ENCODE measurements around the gene LIMS1. TPM values are rescaled to one million over a fixed set of nuclear protein-coding genes. Genes with fewer than 3 reads are reported as not detected.

The LIMS1 gene
- total RNA-seq, 4 donors from 2014 or later: 147 to 308 (median 224) TPM

- no peaks in the 10 kb centered on the region for H3K9me3 ChIP-seq
- H3K27me3 ChIP-seq: no peaks in the 10 kb centered on the region
- DNase-seq (no peak), ATAC-seq (no peak)
- intact Hi-C loops (cut with DNase I; ENCODE audit: low total_unique reads) (no loop called here), in situ Hi-C loops (cut with MboI; ENCODE audit: low sequenced_read_pairs in 4 of 4) (no loop called here)
- H3K36me3 ChIP-seq: no peaks in the 10 kb centered on the region
- TF ChIP-seq CTCF (IDR thresholded peaks at IDR 0.05 in 4 of 5, conservative IDR thresholded peaks at IDR 0.05 in 1 of 5): no peak
- no peak for TF ChIP-seq POLR2A (IDR thresholded peaks at IDR 0.05)
- no peak overlapping the region for H3K27ac ChIP-seq
- H3K4me3 ChIP-seq: no peak overlapping the region
- H3K4me1 ChIP-seq: peaks cover 29 to 37% of the 10 kb centered on the region in 2 donors
Observed at GRCh38 chr2:108623616-108624015, 89.3 kb downstream of the LIMS1 start.

GRCh38 chr2:108625186-108625827 lies 91.0 kb downstream of the LIMS1 start:
- Histone ChIP-seq H3K36me3 (no peaks in the 10 kb centered on the region), H3K27me3 (no peaks in the 10 kb centered on the region), H3K27ac (no peak overlapping the region), H3K4me1 (peaks cover 29 to 34% of the 10 kb centered on the region in 2 donors), H3K9me3 (no peaks in the 10 kb centered on the region), H3K4me3 (no peak overlapping the region)
- DNase-seq: no peak
- in situ Hi-C loops (cut with MboI; ENCODE audit: low sequenced_read_pairs in 4 of 4) (no loop called here), intact Hi-C loops (cut with DNase I; ENCODE audit: low total_unique reads) (no loop called here)
- no peak for ATAC-seq
- TF ChIP-seq POLR2A (IDR thresholded peaks at IDR 0.05) (no peak), CTCF (IDR thresholded peaks at IDR 0.05 in 4 of 5, conservative IDR thresholded peaks at IDR 0.05 in 1 of 5) (no peak)

GRCh38 chr2:108625828-108626195 lies 91.5 kb downstream of the LIMS1 start:
- intact Hi-C loops (cut with DNase I; ENCODE audit: low total_unique reads): no loop called here
- H3K27me3 ChIP-seq: no peaks in the 10 kb centered on the region
- no peak overlapping the region for H3K4me3 ChIP-seq
- no peaks in the 10 kb centered on the region for H3K9me3 ChIP-seq
- in situ Hi-C loops (cut with MboI; ENCODE audit: low sequenced_read_pairs in 4 of 4): no loop called here
- H3K36me3 ChIP-seq: no peaks in the 10 kb centered on the region
- no peak overlapping the region for H3K27ac ChIP-seq
- DNase-seq (no peak), ATAC-seq (no peak)
- peaks cover 31 to 34% of the 10 kb centered on the region in 2 donors for H3K4me1 ChIP-seq
- TF ChIP-seq CTCF (IDR thresholded peaks at IDR 0.05 in 4 of 5, conservative IDR thresholded peaks at IDR 0.05 in 1 of 5) (no peak), POLR2A (IDR thresholded peaks at IDR 0.05) (no peak)

GRCh38 chr2:108626995-108627394 lies 92.7 kb downstream of the LIMS1 start:
- Histone ChIP-seq H3K27ac (no peak overlapping the region), H3K36me3 (no peaks in the 10 kb centered on the region), H3K4me1 (peaks cover 30 to 36% of the 10 kb centered on the region in 2 donors), H3K27me3 (no peaks in the 10 kb centered on the region), H3K4me3 (no peak overlapping the region), H3K9me3 (no peaks in the 10 kb centered on the region)
- TF ChIP-seq POLR2A (IDR thresholded peaks at IDR 0.05) (no peak), CTCF (IDR thresholded peaks at IDR 0.05 in 4 of 5, conservative IDR thresholded peaks at IDR 0.05 in 1 of 5) (no peak)
- ATAC-seq: no peak
- in situ Hi-C loops (cut with MboI; ENCODE audit: low sequenced_read_pairs in 4 of 4) (no loop called here), intact Hi-C loops (cut with DNase I; ENCODE audit: low total_unique reads) (no loop called here)
- no peak for DNase-seq

Data from gastrocnemius medialis (tissue), 4 donors.